GM21360 (cell line): ENCODE results near the gene DNM2.
A peak's percentile ranks its signal among the peaks of the same experiment; 100 is the strongest.
"Not testable (repeated sequence)": the region's sequence is repeated elsewhere in the genome, so short reads cannot be mapped to it uniquely, and the experiment has no call there.

Experiments
- ATAC-seq: cut with Tn5 transposase; IDR thresholded peaks from one replicate; pipeline ENCODE4 v1.9.1; 2021; ENCODE audit warnings: mild to moderate bottlenecking, moderate library complexity; ENCODE audit not compliant: unreplicated experiment

The DNM2 gene

DNA sequence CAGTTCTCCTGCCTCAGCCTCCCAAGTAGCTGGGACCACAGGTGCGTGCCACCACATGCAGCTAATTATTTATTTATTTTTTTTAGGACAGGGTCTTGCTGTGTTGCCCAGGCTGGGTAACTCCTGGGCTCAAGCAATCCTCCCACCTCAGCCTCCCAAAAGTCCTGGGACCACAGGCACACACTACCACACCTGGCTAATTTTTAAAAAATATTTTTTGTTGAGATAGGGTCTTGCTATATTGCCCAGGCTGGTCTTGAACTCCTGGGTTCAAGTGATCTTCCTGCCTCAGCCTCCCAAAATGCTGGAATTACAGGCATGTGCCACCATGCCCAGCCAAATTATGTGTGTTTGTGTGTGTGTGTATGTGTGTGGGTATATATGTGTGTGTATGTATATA is 139.0 kb downstream of the DNM2 start:
- not testable (repeated sequence) for ATAC-seq

DNA sequence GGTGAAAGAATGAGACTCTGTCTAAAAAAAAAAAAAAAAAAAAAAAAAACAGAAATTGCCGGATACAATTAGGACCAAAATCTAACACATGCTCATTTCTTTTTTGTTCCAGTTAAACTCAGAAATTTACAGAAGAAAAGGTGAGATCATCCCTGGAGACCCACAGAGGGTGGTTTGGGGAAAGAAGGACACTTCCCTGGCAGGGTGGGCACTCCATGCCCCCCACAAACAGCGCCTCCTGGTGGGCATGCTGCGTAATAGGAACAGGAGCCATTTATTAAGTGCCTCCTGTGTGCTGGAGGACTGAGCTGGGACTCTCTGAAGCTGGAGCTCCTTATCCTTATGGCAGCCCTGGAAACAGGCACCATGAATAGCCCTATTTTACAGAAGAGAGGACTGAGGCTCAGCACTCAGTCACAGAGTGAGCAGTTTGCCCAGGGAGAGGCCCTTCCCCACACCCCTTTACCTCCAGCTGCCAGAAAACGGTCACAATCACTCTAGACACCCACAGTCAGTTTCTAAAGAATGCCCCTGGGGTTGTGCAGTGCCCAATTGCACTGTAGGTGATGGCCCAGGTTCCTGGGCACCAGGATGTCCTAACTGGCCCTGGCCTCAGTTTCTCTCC is 140.4 kb downstream of the DNM2 start:
- no peak for ATAC-seq

DNA sequence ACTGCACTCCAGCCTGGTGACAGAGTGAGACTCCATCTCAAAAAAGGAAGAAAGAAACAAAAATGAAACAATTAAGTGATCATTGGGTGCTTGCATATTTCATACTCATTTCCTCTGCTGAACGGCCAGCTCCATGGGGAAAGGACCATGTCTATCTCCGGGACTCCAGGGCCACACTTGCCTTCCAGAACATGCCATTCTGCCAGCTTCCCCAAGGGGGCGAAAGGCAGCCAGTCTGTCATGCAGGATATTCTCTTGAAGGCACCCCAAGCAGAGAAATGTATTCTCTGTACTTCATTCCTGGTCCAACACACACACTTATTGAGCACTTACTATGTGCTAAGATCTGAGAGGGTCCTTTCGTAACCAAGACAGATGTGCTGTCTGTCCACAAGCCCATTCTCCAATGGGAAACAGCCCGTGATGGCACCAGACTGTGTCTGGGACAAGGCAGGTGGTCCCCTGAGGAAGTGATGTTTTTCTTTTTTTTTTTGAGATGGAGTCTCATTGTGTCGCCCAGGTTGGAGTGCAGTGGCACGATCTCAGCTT is 143.3 kb downstream of the DNM2 start:
- ATAC-seq = no peak

DNA sequence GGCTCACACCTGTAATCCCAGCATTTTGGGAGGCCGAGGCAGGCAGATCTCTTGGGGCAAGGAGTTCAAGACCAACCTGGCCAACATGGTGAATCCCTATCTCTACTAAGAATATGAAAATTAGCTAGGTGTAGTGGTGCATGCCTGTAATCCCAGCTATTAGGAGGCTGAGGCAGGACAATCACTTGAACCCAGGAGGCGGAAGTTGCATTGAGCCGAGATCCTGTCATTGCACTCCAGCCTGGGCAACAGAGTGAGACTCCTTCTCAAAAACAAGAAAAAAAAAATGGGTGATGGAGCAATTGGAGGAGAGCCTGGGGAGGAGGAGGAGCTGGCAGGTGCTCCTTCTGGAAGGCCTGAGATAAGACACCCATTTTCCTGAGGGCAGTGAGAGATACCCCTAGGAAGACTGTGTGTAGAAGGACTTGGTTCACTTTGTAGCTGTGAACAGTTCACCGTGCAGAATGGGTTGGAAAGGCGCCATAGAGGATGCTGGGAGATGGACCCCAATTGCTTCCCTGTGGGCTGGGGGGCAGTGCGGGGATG is 144.8 kb downstream of the DNM2 start:
- no peak for ATAC-seq

DNA sequence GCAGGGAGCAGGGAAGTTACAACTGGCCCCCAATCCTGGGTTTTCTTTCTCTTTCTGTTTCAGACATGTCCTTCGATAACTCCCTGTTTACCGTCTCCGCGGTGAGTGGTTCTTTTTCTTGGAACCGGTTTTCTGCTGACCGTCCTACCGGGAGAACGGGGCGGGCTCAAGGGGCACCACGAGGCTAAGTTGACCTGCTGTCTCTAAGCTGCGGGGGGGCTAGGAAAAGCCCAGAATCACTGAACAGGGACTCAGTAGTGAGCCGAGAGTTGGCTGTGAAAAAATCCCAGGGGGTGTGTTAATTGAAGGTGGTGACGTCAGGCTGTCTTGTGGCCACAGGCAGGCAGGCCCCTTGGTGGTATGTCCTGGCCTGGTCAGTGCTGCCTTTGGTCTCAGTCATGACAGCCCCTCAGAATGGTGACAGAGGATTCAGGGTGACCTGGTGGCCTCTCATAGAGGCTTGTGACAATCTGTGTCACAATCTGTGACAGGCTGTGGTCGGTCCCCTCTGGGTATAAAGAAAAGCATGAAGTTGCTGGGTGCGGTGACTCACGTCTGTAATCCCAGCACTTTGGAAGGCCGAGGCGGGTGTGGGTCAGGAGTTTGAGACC is 145.3 kb downstream of the DNM2 start:
- ATAC-seq = no peak

DNA sequence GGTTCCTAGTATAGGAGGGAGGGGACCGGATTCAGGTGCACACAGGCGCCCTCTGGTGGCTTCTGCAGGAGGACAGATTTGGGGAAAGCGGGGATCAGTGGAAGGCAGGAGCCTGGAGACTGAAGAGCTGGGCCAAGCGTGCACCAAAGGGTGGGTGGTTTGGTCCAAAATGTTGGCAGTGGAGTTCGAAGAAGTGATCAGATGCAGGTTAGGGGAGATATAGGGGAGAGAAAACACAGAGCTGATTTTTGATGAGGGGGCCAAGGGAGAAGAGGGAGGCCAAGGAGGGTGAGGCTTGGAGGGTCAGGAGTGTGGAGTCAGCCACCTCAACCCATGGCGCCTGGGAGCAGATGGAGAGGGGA is 146.6 kb downstream of the DNM2 start:
- ATAC-seq = no peak

DNA sequence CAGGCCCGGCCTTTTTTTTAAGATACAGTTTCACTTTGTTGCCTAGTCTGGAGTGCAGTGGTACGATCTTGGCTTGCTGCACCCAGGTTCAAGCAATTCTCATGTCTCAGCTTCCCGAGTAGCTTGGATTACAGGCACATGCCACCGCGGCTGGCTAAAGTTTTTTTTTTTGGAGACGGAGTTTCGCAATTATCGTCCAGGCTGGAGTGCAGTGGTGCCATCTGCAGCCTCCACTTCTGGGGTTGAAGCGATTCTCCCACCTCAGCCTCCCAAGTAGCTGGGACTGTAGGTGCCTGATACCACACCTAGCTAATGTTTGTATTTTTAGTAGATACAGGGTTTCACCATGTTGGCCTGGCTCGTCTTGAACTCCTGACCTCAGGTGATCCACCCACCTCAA is 148.6 kb downstream of the DNM2 start:
- ATAC-seq = no peak

DNA sequence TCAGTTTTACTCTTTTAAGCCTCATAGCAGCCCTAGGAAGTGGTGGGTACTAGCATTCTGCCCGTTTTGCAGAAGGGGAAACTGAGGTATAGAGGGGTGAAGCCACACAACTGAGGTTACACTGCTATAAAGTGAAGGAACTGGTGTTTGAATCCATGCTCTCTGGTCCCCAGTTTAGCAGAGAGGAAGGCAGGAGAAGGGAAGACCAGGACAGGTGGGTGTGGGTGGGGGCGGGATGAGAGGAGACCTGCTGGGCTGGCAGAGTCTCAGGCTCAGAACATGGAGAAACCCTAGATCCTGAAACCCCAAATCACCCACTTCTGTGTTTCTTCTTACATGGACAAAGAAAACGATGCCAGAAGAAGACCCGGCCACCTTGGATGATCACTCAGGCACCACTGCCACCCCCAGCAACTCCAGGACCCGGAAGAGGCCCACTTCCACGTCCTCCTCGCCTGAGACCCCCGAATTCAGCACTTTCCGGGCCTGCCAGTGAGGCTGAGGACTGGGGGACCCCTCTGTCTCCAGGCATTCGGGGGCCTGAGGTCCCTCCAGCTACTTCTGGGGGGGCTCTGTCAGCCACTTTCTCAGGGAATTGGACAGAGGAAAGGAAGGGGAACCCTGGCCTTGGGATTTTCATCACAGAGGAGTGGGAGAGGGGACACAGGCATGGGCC is 151.1 kb downstream of the DNM2 start:
- no peak for ATAC-seq

DNA sequence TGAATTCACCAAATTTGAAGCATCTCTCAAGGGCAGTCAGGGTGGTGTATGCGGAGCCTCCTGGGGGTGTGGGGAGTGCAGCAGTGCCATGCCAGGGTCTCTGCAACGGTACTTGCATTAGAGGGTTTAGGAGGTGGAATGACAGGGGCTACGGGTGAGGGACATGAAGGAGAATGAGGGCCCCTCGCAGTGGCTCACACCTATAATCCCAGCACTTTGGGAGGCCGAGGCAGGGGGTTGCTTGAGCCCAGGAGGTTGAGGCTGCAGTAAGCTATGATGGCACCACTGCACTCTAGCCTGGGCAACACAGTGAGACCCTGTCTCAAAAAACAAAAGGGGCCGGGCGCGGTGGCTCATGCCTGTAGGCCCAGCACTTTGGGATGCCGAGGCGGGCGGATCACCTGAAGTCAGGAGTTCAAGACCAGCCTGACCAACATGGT is 152.0 kb downstream of the DNM2 start:
- not testable (repeated sequence) for ATAC-seq

DNA sequence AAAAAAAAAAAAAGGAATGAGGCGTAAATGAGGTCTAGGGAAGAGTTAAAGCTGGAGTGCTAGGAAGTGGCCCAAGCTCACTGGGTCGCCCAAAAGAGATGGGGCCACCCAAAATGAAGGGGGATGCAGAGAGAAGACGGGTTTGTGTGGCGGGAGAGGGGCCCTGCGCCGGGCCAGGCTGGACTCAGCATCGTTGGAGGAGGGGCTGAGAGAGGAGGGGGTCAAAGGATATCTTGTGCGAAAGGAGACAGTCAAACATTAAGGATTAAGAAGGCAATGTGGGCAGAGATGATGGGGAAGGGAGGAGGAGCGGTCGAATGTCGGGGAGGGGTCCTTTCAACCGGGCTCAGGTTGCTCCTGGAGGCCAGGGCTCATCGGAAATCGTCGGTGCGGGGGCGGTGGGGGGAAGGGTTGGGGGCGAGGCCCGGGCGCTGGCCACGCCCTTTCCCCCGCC is 152.6 kb downstream of the DNM2 start:
- ATAC-seq = no peak

DNA sequence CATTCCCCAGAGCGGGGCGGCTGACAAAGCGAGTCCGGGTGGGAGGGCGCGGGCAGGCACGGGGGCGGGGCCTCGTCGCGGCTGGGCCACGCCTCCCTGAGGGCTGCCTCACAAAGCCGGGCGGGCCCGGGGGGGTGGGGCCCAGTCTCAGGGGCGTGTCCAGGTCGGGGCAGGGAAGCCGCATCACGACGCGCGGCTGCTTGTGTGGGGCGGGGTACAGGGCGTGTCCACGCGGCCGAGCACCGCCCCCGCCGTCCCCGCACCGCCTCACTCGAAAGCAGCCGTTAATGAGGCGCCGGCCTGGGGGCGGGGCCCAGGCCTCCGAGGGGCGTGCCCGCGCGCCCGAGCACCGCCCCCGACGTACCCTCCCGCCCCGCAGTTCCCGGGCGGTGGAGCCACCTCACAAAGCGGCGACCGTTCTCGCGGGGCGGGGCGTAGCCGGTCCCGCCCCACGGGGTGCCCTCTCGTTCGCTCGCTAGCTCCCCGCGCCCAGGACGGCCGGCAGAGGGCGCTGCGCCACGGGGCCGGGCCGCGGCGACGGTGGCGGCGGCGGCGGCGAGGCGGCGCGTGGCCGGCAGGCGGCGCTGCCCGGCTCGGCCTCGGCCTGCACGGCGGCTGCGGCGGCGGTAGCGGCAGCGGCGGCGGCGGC is 153.2 kb downstream of the DNM2 start, which contains the start of gene CARM1:
Gene CARM1, plus strand, starts transcription at position 599 of the 649 bp plus-strand sequence. CDS start 150 bp downstream, outside the sequence.
- peak; percentile 68 for ATAC-seq

DNA sequence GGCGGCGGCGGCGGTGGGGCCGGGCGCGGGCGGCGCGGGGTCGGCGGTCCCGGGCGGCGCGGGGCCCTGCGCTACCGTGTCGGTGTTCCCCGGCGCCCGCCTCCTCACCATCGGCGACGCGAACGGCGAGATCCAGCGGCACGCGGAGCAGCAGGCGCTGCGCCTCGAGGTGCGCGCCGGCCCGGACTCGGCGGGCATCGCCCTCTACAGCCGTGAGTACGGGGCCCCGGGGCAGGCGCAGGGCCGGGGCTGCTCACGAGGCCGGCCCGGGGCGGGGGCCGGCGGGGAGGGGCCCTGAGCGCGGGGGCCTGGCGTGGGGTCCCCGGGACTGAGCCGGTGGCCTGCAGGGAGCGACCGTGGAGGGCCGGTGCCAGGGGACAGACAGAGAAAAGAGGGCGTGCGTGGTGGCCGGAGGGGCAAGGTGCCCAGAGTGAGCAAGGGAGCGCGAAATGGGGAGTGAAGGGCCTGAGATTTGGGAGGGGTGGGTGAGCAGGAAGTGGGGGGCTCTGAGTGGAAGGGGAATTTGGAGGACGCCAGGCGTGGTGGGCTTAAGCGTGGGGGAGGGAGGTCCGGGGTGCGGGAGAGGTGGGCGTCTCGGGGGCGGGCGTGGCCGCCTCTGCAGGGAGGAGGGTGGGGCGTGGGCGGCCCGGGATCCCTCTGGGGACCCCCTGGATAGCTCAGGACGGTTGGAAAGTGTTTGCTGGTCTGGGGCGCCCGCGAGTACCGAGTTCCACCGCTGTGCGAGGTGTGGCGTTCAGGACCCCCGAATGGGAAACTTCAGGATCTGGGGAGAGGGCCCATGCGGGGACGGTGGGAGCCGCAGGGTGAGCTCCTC is 154.0 kb downstream of the DNM2 start:
- peak; percentile 5 for ATAC-seq

DNA sequence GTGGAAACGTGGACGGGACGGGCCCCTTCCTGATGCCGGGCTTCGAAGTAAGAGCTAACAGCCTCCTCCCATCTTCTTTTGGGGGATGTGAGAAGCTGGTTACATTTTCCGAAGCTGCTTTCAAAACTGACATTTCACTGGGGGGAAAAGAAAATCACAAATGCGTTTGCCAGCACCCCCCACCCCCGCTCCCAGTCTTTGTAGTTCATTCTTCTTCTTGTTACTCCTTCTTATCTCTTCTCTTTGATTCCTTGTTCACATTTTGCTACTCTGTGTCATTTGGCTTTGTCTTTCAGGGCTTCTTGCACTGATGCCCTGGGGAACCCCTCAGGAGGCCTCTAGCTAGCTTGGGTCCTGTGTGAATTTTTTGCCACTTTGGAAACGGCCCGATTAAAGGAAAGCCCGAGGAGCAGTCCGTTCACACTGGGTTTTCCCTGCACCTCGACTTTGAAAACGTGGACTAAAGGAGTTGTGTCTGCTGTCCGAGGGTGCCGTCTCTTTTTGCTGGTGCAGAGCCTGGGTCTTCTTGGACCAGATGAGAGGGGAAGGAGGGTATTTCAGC is 154.7 kb downstream of the DNM2 start:
- no peak for ATAC-seq

DNA sequence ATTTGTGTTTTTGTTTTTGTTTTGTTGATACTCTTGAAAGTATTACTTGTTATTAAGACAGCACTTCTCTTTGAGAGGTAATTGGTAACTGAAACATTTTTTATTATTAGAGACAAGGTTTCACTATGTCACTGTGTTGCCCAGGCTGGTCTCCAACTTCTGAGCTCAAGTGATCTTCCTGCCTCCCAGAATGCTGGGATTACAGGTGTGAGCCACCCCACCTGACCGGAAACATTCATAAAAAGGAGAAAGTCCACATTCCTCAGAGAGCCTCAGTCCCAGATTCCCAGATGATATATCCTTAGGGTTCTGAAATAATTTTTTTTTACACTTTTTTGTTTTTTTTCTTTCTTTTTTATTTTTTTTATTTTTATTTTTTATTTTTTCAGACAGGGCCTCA is 156.1 kb downstream of the DNM2 start:
- ATAC-seq = no peak

DNA sequence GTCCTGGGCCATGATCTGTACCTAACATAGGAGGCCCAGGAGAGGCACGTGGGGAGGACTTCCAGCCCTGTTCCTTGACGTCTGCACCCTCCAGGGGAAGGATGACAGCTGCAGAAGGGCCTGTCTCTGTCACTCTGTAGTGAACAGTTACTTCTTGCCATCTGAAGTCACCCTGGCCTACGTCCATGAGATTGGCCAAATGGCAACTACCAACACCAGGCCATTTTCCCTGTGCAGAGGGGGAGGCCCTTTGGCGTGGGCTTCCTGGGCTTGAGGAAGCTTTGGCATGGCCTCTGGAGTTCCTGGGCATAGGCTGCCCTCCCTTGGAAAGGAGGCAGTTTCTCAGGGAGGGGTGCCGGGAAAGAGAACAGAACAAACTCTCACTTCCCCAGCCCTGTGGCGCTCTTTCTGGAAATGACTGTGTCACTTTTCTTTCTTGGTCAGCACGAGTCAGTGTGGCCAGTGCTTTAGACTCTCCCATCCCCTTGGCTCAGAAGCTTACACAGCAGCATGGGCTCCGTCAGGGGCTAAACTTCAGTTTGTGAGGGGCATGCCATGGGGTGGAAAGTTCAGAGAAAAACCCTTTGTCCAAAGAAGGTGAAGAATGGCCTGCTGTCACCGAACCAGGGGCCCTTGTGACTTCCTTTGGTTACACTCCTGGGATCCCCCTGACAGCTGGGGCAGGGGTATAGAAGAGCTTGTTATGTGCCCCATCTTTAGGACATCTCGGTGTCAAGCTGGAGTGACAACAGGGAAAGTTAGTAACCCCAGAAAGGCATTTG is 158.8 kb downstream of the DNM2 start:
- peak; percentile 38 for ATAC-seq

DNA sequence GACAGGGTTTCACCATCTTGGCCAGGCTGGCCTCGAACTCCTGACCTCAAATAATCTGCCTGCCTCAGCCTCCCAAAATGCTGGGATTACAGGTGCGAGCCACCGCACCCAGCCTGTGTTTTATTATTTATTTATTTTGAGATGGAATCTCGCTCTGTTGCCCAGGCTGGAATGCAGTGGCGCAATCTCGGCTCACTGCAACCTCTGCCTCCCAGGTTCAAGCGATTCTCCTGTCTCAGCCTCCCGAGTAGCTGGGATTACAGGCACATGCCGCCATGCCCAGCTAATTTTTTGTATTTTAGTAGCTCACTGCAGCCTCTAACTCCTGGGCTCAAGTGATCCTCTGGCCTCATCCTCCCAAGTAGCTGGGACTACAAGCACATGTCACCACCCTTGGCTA is 159.7 kb downstream of the DNM2 start:
- not testable (repeated sequence) for ATAC-seq

DNA sequence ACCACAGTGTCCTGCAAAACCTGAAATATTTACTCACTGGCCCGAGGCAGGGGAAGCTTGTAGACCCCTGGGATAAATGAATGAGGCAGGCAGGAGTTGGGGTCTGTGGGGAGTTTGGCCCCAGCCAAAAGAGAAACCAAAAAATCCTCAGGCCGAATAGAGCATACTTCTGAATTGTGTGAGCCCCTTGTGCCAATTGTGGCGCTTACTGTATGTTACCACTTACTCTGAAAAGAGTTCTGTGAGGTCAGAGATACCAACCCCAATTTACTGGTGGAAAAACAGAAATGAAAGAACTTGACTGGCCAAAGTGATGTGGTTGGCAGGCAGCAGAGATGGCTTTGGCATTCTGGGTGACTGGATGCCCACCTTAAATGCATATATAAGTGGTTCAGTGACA is 160.4 kb downstream of the DNM2 start:
- no peak for ATAC-seq
